HEK293 (cell line): ENCODE results near the gene CFAP58.

ENCODE experiments used
- ZBTB17 ChIP-seq: fragments of 450-650 bp; formaldehyde crosslinking; IDR thresholded peaks from 2 replicates; pipeline ENCODE4 v1.5.1; 2016; ENCODE audit warnings: missing biosample characterization, missing genetic modification characterization
- ZNF274 ChIP-seq, 2 experiments: fragments of 200-500 bp in 1 of 2; fragments of 450-650 bp in 1 of 2; sonication (Bioruptor generic) in 1 of 2; formaldehyde crosslinking in 1 of 2; IDR thresholded peaks; 2 replicates each; pipeline versions ENCODE4 v1.5.1 to v1.6.1; 2014 to 2016; ENCODE audit warnings: borderline replicate concordance in 1 of 2, inconsistent platforms in 1 of 2, low read length in 1 of 2, missing biosample characterization in 1 of 2, missing genetic modification characterization in 1 of 2
- ZNF404 ChIP-seq: fragments of 450-650 bp; formaldehyde crosslinking; IDR thresholded peaks from 2 replicates; pipeline ENCODE4 v1.5.1; 2017; ENCODE audit warnings: missing biosample characterization, missing genetic modification characterization
- ZNF660 ChIP-seq: fragments of 450-650 bp; IDR thresholded peaks from 2 replicates; pipeline ENCODE4 v1.5.1; 2018; ENCODE audit warnings: missing biosample characterization, mild to moderate bottlenecking, missing genetic modification characterization

DNA sequence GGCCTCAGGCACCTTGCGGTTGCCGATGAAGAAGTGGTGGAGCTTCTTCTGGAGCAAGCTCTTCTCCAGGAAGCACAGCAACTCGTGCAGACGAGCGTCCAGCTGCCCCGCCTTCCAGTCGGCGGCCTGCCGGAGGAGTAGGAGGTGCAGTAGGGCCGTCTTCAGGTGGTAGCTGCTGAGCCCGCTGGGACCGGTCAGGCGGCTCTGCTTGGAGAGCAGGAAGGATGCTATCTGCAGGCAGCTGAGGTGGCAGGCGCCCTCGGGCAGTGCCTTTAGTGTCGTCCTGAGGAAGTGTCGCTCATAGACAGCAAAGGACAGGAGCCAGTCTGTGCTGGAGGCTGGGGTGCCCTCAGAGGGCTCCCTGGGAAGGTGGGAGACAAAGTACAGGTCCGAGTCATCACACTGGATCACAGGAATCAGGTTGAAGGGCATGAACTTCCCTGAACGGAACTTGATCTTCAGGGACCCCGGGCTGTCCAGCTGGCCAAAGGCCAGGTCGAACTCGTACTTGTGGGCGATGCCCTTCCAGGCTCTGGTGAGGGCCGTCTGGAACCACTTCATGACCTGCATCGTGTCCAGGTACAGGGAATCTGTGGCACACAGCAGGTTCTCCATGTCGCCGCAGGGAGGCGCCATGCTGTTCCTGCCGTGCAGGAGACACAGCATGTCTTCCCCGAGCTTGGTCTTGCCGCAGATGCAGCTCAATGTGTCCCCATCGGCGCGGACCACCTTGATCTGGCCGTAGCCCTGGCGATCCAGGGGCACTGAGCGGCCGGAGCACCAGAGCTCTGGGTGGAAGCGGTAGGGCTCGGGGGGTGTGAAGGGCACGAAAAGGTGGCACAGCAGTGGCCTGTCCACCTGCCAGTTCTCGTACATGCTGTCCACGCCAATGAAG, 38.8 kb upstream of the CFAP58 start:
- TF ChIP-seq ZNF404 (tag by site-specific recombination) (no peak), ZBTB17 (tag by site-specific recombination) (no peak), ZNF660 (no peak), ZNF274 (IDR thresholded peaks at IDR 0.05; ENCODE audit: low read length) (no peak), ZNF274 (tag by site-specific recombination; IDR thresholded peaks at IDR 0.05; ENCODE audit: borderline replicate concordance) (no peak)
